ENCODE measurements around the gene TOE1. TPM values are rescaled to one million over a fixed set of nuclear protein-coding genes. Genes with fewer than 3 reads are reported as not detected.

The TOE1 gene
- total RNA-seq, 4 donors from 2014 or later = 6.0 to 11.9 (median 9.6) TPM

- intact Hi-C loops (cut with DNase I; ENCODE audit: low total_unique reads) = no loop called here
- DNase-seq (ENCODE audit: low spot score in 2 of 2) = peak in 1 of 2 donors; percentile 3
- no peak overlapping the region for H3K4me3 ChIP-seq (ENCODE audit: low read depth, poor library complexity, severe bottlenecking)
- TF ChIP-seq, protein P1, sequence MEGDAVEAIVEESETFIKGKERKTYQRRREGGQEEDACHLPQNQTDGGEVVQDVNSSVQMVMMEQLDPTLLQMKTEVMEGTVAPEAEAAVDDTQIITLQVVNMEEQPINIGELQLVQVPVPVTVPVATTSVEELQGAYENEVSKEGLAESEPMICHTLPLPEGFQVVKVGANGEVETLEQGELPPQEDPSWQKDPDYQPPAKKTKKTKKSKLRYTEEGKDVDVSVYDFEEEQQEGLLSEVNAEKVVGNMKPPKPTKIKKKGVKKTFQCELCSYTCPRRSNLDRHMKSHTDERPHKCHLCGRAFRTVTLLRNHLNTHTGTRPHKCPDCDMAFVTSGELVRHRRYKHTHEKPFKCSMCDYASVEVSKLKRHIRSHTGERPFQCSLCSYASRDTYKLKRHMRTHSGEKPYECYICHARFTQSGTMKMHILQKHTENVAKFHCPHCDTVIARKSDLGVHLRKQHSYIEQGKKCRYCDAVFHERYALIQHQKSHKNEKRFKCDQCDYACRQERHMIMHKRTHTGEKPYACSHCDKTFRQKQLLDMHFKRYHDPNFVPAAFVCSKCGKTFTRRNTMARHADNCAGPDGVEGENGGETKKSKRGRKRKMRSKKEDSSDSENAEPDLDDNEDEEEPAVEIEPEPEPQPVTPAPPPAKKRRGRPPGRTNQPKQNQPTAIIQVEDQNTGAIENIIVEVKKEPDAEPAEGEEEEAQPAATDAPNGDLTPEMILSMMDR (IDR thresholded peaks at IDR 0.05) = no peak
- no peak for TF ChIP-seq POLR2A (IDR thresholded peaks at IDR 0.05)
- WGBS, 2 donors = 79 to 83% methylated on average over 5 of the region's 5 CpGs
Observed at GRCh38 chr1:45321444-45321843, 18.5 kb upstream of the TOE1 start.

GRCh38 chr1:45322486-45323040, 17.4 kb upstream of the TOE1 start:
- H3K4me3 ChIP-seq (ENCODE audit: low read depth, poor library complexity, severe bottlenecking) = no peak overlapping the region
- intact Hi-C loops (cut with DNase I; ENCODE audit: low total_unique reads) = no loop called here
- 85% methylated on average over 10 of the region's 10 CpGs for WGBS, 2 donors
- TF ChIP-seq, protein P1 (IDR thresholded peaks at IDR 0.05) = no peak
- no peak for TF ChIP-seq POLR2A (IDR thresholded peaks at IDR 0.05)
- DNase-seq (ENCODE audit: low spot score in 2 of 2) = no peak

- intact Hi-C loops (cut with DNase I; ENCODE audit: low total_unique reads) = no loop called here
- TF ChIP-seq POLR2A (IDR thresholded peaks at IDR 0.05) = no peak
- TF ChIP-seq, protein P1 (IDR thresholded peaks at IDR 0.05) = no peak
- peak in 1 of 2 donors; percentile 70 for DNase-seq (ENCODE audit: low spot score in 2 of 2)
- H3K4me3 ChIP-seq (ENCODE audit: low read depth, poor library complexity, severe bottlenecking) = no peak overlapping the region
- 50 to 51% methylated on average over 6 of the region's 6 CpGs for WGBS, 2 donors
Observed at GRCh38 chr1:45325851-45326506, 14.0 kb upstream of the TOE1 start.

GRCh38 chr1:45326627-45327623, 13.0 kb upstream of the TOE1 start, which contains the start of gene HPDL:
Gene HPDL, plus strand, starts transcription at chr1:45326895. Its CDS starts 254 bp downstream, at chr1:45327149.
- no peak for TF ChIP-seq POLR2A (IDR thresholded peaks at IDR 0.05)
- TF ChIP-seq, protein P1 (IDR thresholded peaks at IDR 0.05) = no peak
- peak within 1 kb of the TSS; percentile 14 for H3K4me3 ChIP-seq (ENCODE audit: low read depth, poor library complexity, severe bottlenecking)
- peak in 1 of 2 donors; percentile 90 for DNase-seq (ENCODE audit: low spot score in 2 of 2)
- intact Hi-C loops (cut with DNase I; ENCODE audit: low total_unique reads) = no loop called here
- WGBS, 2 donors = 7 to 16% methylated on average over 53 to 54 of the region's 96 CpGs

DNA sequence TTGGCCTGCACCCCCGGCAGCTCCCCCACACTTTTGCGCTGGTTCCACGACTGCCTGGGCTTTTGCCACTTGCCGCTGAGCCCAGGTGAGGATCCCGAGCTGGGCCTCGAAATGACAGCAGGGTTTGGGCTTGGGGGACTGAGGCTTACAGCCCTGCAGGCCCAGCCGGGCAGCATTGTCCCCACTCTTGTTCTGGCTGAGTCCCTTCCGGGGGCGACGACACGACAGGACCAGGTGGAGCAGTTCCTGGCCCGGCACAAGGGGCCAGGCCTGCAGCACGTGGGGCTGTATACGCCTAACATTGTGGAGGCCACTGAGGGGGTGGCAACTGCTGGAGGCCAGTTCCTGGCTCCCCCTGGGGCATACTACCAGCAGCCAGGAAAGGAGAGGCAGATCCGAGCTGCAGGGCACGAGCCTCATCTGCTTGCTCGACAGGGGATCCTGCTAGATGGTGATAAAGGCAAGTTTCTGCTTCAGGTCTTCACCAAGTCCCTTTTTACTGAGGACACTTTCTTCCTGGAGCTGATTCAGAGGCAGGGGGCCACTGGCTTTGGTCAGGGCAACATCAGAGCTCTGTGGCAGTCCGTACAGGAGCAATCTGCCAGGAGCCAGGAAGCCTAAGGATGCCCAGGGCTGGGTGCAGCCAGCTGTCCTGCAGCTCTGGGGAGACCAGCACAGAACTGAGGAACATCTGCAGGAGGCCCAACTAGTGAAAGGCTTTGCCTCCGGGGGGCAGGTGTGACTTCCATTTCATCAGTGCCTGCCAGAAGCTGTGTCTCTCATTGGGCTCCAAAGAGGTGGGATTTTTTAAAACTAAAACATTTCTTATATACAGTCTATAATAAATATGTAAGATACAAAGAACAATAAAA, 12.1 kb upstream of the TOE1 start:
- WGBS, 2 donors = 73 to 77% methylated on average over 15 to 17 of the region's 19 CpGs
- H3K4me3 ChIP-seq (ENCODE audit: low read depth, poor library complexity, severe bottlenecking) = no peak overlapping the region
- TF ChIP-seq POLR2A (IDR thresholded peaks at IDR 0.05) = no peak
- TF ChIP-seq, protein P1 (IDR thresholded peaks at IDR 0.05) = no peak
- intact Hi-C loops (cut with DNase I; ENCODE audit: low total_unique reads) = no loop called here
- DNase-seq (ENCODE audit: low spot score in 2 of 2) = peak in 1 of 2 donors; percentile 65
